Activated CD8-positive, alpha-beta memory T cell treated with anti-CD3 and anti-CD28 coated beads for 24 hours (primary cell): ENCODE results near the gene KIF1B.
"Not testable (repeated sequence)": the region's sequence is repeated elsewhere in the genome, so short reads cannot be mapped to it uniquely, and the experiment has no call there.

ENCODE experiments used
- DNase-seq: peaks from one replicate; pipeline ENCODE4 v3.0.0-alpha.2; 2020

The KIF1B gene

GRCh38 chr1:10196976-10197375, 13.4 kb upstream of the KIF1B start:
- no peak for DNase-seq

DNA sequence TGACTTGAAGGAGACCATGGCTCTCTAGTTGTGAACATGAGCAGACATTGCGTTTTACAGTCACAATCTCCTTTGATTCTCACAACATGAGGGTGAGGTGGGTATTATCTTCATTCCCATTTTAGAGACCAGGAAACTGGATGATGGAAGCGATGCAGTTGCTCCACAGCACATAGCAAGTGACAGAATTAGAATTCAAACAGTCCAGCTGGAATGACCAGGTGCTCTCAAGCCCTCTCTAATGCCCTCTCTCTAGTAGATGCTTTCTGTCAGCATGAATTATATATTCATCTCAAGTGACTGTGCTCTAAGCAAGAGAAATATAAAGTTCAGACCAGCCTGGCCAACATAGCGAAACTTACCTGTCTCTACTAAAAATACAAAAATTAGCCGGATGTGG, 9.8 kb upstream of the KIF1B start:
- no peak for DNase-seq

DNA sequence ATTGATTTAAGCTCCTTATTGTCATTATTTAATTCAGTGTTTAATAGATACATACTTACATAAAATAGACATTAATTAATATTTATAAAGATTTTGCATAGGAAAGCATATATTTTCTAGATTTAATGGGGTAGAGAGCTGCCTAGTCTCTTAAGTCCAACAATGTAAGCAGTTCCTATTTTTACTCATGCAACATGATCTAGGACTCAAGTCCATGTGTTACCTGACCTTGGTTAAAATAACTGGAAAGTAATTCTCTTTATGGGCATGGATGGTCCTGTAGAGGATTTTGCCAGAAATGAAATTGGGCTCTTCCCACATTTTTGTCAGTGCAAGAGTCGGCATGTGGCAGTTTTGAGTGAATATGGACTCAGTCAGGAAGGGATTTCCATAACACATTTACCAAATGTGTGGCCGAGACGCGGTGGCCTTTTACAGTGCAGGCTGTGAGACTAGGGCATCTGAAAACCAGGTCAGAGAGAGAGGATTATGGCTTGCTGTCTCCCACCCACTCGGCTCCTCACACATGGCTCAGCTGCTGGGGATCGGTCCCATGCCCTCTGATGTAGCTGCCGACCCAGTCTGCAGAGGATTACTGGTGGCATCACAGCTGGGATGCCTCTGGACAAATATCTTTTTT, 6.2 kb upstream of the KIF1B start:
- DNase-seq = no peak

- not testable (repeated sequence) for DNase-seq
Measured at GRCh38 chr1:10205206-10205605, 5.2 kb upstream of the KIF1B start.

DNA sequence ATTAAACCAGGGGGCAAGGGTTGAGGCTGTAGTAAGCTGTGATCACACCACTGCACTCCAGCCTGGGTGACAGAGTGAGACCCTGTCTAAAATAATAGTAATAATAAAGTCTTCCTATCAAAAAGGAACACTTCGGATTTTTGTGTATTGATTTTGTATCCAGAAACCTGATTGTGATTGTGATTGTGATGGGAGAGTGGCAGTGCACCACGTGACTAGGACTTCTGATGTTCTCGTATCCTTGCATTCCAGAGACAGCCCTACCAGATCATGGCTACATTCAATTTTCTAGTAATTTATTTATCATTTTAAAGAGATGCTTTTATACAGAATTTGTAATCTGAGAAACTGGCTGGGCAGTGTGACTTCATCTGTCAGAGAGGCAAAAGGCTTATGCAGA, 2.6 kb upstream of the KIF1B start:
- DNase-seq = no peak

DNA sequence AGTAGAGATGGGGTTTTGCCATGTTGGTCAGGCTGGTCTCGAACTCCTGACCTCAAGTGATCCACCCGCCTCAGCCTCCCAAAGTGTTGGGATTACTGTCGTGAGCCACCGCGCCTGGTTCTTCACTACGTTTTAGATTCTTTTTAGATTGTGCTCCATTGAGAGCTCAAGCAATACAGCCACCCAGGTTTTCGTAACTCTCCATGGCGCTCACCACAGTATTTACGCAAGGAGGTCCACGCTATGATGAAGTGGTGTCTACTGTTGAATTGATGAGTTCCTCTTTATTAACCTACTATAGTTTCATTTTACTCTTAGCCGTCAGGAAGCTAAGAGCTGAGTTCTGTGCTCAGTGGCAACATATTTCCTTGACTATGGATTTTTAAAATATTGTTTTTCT, 1.8 kb upstream of the KIF1B start:
- no peak for DNase-seq

- DNase-seq = no peak
Measured at GRCh38 chr1:10209590-10209904, 823 bp upstream of the KIF1B start.

- DNase-seq = peak; percentile 65
Measured at GRCh38 chr1:10210841-10211804, 753 bp downstream of the KIF1B start.

DNA sequence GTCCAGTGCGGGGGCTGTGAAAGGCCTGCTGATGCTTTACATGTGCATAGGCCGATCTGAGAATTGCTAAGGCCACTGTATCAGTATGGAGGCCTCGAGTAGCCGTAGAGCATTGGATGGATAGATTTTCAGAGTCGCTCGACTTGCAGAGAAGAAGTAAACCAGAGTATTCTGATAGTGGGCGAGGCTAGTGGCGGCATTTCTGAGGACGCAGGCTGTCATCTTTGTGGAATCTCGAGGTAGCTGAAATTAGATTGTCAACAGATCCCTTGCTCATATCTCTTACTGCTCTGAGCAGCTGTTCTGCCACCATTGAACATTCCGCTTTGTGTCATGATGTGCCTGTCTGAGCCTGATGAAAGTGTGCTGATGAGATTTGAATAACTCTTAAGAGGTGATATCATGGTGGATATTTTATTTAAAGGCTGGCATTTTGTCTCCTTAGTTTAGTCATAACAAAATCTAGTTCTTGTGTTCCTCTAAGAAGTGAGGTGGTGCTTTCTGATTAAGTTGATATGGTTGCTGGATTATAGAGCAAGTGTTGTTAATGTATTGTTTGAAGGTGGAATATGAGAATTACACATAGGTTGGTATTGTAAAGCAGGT, 1.5 kb downstream of the KIF1B start:
- no peak for DNase-seq

GRCh38 chr1:10212476-10212875, 2.1 kb downstream of the KIF1B start:
- DNase-seq = no peak

GRCh38 chr1:10213186-10213705, 2.9 kb downstream of the KIF1B start:
- no peak for DNase-seq

DNA sequence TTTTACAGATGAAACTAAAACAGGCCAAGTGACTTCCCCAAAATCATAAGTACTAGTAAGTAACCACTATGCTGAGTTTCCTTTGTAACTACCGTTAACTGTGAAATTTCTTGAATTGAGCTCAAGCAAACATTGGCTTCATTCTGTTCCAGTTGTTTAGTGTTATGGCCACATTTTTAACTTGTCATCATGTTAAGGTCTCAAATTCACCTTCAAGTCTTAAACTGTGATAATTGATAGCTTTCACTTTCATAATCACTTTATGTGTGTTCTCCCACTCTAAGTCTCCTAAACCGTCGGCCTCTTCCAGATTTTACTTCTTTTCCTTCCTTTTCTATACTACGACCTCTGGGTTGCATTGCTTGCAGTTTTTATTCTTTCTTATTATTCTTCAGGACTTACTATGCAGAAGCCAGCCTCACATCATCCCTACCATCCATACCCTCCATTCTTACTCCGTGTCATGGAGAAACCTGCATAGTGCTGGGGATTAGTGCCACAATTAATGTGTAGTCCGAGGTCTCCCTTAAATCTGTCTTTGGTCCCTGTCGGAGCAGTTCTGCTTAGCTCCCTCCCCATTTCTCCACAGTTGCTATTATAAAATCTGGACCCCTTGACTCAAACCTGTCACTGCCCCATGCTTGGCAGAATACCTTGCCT, 5.8 kb downstream of the KIF1B start:
- DNase-seq = no peak

GRCh38 chr1:10217748-10218441, 7.5 kb downstream of the KIF1B start:
- no peak for DNase-seq

DNA sequence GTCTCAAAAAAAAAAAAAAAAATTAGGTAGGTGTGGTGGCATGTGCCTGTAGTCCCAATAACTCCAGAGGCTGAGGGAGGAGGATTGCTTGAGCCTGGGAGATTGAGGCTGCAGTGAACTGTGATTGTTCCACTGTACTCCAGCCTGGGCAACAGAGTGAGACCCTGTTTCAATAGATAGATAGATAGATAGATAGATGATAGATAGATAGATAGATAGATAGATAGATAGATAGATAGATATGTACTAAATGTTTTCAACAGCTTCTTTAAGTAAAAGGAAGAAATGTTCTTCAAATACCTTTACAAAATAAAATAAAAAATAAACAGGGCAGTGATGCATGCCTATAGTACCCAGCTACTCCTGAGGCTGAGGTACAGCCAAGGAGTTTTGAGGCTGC, 9.8 kb downstream of the KIF1B start:
- no peak for DNase-seq

DNA sequence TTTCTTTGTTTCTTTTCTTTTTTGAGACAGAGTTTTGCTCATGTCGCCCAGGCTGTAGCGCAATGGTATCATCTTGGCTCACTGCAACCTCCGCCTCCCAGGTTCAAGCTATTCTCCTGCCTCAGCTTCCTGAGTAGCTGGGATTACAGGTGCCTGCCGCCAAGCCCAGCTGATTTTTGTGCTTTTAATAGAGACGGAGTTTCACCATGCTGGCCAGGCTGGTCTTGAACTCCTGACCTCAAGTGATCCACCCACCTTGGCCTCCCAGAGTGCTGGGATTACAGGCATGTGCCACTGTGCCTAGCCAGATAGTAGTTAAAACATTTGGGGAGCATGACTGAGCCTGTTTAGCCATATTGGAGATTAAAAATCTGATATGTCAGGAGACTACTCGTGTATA, 10.3 kb downstream of the KIF1B start:
- DNase-seq = not testable (repeated sequence)

DNA sequence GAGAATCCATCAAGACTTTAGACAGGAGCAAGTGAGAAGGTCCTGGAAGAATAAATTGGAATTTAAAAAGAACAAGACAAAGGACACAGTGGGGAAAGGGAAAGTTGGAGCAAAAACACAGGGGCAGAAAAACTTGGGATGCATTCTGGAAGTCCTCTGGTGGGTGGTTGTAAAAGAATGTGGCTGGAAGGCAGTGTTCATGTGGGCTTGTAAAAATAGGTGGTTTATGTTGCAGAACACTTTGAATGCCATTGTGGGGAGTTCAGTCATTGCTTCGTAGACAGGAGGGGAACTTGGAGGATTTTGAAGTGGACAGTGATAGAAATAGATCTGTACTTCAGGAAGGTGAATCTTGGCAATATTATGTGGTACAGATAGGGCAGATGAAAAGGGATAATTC, 15.2 kb downstream of the KIF1B start:
- DNase-seq = no peak

GRCh38 chr1:10228528-10228927, 18.2 kb downstream of the KIF1B start:
- DNase-seq = no peak

GRCh38 chr1:10229903-10230302, 19.5 kb downstream of the KIF1B start:
- DNase-seq = no peak

GRCh38 chr1:10232163-10232562, 21.8 kb downstream of the KIF1B start:
- DNase-seq = no peak

GRCh38 chr1:10236405-10237156, 26.2 kb downstream of the KIF1B start:
- DNase-seq = no peak

- DNase-seq = no peak
Measured at GRCh38 chr1:10237157-10237539, 26.8 kb downstream of the KIF1B start.

- no peak for DNase-seq
Measured at GRCh38 chr1:10242135-10242534, 31.8 kb downstream of the KIF1B start.
